Activated naive CD4-positive, alpha-beta T cell treated with Interleukin-2 at 50 U/mL for 16 hours (primary cell): ENCODE data around the gene VSTM4.

ENCODE experiments used
- DNase-seq: peaks from one replicate; pipeline ENCODE4 v3.0.0-alpha.2; 2020

VSTM4 gene

GRCh38 chr10:49140304-49141177 lies 25.2 kb upstream of the VSTM4 start:
- no peak for DNase-seq

- DNase-seq, result no peak
Observed at GRCh38 chr10:49139846-49140195, 24.5 kb upstream of the VSTM4 start.

- DNase-seq, result no peak
Observed at GRCh38 chr10:49139028-49139845, 23.9 kb upstream of the VSTM4 start.

GRCh38 chr10:49138361-49138891 lies 23.1 kb upstream of the VSTM4 start:
- no peak for DNase-seq

- no peak for DNase-seq
Observed at GRCh38 chr10:49136525-49136924, 21.2 kb upstream of the VSTM4 start.

GRCh38 chr10:49135575-49136313 lies 20.4 kb upstream of the VSTM4 start:
- no peak for DNase-seq

GRCh38 chr10:49134327-49134726 lies 19.0 kb upstream of the VSTM4 start:
- no peak for DNase-seq

- no peak for DNase-seq
Observed at GRCh38 chr10:49133706-49134248, 18.5 kb upstream of the VSTM4 start, which contains the start of gene FAM170B. TSS of gene FAM170B (minus strand) at chr10:49134021. CDS start at chr10:49133918, 103 bp downstream.

- no peak for DNase-seq
Observed at GRCh38 chr10:49132362-49132737, 17.0 kb upstream of the VSTM4 start.

- DNase-seq, result no peak
Observed at GRCh38 chr10:49131507-49132361, 16.4 kb upstream of the VSTM4 start.

GRCh38 chr10:49129376-49129775 lies 14.1 kb upstream of the VSTM4 start:
- no peak for DNase-seq

GRCh38 chr10:49128854-49129253 lies 13.5 kb upstream of the VSTM4 start:
- DNase-seq, result no peak

GRCh38 chr10:49123981-49124950 lies 8.9 kb upstream of the VSTM4 start:
- DNase-seq, result no peak

- DNase-seq, result no peak
Observed at GRCh38 chr10:49120911-49121310, 5.6 kb upstream of the VSTM4 start.

- no peak for DNase-seq
Observed at GRCh38 chr10:49119746-49120145, 4.4 kb upstream of the VSTM4 start.

GRCh38 chr10:49118430-49119074 lies 3.2 kb upstream of the VSTM4 start:
- no peak for DNase-seq

- DNase-seq, result no peak
Observed at GRCh38 chr10:49117376-49118070, 2.2 kb upstream of the VSTM4 start.

GRCh38 chr10:49116509-49117375 lies 1.4 kb upstream of the VSTM4 start:
- no peak for DNase-seq
